GM21381 (cell line): Measurements from ENCODE around the gene MAP3K3.

Source experiments
- ATAC-seq: cut with Tn5 transposase; IDR thresholded peaks from one replicate; pipeline ENCODE4 v1.9.1; 2021; ENCODE audit warnings: mild to moderate bottlenecking, moderate library complexity; ENCODE audit not compliant: unreplicated experiment

MAP3K3 gene

DNA sequence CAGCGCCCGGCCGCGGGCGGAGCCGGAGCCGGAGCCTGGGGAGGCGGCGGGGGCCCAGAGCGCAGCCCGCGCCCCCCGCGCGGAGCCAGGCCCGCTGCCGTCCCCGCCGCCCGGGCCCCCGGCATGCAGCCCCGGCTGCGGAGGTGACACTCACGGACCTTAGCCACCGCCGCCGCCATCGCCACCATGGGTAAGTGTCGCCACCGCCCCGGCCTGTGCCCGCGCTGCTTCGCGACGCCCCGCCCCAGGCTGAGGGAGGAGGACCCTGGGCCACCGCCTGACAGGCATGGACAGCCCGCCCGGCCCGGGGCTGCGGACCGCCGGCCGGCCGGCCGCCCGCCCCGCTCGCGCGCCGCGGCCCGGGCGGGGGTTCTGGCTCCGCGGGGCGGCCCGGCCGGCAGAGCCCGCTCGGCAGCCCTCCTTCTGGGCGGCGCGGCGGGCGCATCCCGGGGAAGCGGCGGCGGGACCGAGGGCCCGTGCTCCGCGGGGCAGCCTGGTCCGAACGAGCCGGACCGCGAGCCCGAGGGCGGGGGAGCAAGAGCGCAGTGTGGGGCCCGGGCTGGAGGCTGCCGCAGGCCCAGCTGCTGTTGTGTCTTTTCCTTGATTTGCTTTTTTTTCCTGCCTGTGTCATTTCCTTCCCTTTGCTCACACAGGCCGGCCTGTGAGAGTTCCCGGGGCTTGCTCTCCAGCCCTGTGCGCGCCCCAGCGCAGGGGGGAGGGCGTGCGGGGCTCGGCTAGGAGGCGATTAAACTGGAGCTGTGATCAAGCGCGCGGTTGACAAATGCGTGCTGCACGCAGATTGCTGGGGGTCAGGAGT, 565 bp downstream of the MAP3K3 start:
- peak; percentile 27 for ATAC-seq

DNA sequence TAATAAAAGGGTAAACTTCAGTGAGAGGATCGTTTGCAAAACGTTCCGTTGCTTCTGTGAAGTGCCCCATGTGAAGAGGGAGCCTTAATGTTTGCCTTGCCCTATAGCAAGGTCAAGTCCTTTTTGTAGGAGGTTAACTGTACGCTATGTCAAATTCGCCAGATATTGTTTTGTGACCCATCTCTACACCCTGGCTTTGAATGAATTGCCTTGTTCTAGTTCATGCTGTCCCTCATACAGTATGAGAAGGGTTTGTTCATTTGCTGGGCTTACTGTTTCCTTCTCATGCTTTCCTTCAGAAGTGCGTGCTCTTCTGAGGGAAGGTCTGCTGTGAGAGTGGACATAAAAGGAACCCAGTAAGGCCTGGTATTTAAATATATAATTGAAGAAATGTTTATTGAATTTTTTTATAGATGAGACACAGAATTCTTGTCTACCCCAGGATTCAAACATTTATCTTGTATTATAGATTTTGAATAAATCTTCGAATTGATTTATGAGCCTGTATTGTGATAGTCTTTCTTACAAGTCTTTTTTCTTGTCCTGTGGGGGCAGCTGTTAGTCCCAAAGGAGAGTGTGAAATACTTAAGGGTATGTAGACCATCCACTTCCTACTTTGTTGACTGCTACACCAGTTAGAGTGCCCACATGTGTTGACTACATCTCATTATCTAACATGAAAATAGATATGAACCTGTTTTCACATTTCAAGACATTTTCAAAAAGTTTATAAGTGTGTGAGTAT, 1.7 kb downstream of the MAP3K3 start:
- no peak for ATAC-seq

DNA sequence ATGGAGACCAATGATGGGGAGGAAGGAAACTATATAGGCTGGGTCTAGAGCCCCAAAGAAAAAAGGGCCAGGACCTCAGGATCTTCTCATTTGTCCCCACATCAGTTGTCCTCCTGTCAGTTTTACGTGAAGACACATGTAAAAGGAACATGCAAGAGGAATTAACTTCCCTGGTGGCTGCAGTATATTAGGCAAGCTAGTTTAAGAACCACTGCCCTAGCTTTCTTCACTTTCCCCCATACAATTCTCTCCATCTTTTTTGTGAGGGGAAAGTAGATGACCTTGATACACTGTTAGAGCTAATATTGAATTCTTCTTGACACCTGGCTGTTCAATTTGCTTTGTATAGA, 2.3 kb downstream of the MAP3K3 start:
- no peak for ATAC-seq

DNA sequence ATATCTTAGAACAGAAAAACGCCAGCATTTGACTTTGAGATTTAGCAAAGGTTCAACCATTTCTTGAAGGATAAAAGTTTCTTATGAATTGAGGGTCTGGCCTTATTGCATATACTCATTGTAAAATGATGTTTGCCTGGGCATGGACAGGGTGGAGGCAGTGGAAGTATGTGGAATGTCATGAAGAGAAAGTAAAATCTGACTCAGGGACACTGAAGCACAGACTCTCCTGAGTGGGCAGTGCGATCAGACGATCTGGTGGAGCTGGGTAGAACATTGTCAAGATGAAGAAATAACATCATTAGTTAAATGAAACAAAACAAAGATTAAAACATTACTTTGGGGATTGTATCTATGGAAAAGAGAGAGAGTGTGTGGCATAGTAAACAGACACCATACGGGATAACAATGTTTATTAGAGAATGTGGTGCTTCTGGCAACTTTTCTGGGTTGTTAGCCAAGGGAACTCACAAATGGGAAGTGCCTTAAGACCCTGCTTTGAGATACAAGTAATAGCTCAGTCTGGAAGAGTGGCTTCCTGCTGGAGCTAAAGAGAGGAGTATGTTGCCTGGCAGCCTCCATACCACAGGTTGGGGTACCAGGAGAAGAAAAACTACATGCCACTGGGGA, 4.4 kb downstream of the MAP3K3 start:
- ATAC-seq: no peak

DNA sequence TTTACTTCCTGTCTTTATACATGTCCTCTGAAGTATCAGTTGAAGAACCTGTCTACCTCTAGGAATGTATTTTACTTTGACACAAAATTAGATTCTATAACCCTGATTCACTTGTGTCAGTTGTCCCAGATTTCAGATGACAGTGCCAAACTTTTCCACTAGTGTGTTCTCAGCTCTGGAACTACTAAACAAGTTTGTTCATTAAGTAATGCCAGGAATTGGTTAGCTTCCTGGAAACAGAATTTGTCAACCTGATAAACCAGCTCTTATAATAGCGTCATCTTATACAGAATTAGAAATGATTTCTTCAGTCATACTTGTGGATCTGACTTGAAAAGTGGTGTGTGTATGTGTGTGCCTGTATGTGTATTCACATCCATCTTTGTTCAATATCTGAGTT, 7.4 kb downstream of the MAP3K3 start:
- no peak for ATAC-seq

DNA sequence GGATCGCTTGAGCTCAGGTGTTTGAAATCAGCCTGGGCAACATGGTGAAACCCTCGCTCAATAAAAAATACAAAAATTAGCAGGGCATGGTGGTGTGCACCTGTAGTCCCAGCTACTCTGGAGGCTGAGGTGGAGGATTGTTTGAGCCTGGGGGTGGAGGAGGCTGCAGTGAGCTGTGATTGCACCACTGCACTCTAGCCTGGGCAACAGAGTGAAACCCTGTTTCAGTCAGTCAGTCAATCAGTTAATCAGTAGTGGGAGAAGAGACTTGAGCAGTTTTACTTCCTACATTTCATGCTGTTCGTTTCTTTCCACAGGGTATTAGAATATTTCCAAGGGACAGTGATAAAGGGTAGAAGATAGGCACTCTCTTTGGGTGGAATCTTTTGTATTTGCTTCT, 8.8 kb downstream of the MAP3K3 start:
- no peak for ATAC-seq

DNA sequence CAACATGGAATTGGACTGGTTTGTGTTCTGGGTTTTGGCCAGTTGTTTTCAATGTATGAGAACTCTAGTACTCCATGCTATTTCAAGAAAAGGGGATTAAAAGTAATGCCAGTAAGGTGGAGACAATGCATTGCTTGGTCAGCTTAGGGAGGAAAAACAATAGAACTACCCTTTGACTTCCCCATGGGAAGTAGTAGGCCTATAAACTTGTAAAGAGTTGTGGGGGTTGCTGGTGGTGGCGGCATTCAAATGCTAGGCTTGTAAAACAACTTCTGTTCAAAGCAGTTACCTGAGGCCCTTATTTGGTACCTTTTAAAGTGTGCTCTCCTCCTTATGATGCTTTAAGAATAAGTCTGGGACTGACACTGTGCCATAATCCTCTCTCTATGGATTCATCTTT, 9.4 kb downstream of the MAP3K3 start:
- ATAC-seq: no peak

DNA sequence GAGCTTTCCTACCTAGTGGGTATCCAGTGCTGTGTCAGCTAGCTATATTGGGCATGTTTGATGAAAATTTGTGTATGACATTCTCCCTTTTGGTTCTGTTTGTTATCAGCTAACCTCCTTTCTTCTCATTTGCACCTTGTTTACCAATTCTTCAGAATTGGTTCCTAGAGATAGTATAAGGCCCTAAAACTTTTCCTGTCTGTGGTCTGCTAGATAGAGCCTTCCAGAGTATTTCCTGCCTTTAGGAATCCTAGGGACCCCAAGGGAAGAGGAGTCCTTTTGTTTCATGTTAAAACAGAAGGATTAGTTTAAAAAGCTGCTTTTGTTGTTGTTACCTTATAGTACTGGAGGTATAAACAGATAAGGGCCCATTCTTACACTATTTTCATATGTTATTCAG, 11.5 kb downstream of the MAP3K3 start:
- no peak for ATAC-seq

DNA sequence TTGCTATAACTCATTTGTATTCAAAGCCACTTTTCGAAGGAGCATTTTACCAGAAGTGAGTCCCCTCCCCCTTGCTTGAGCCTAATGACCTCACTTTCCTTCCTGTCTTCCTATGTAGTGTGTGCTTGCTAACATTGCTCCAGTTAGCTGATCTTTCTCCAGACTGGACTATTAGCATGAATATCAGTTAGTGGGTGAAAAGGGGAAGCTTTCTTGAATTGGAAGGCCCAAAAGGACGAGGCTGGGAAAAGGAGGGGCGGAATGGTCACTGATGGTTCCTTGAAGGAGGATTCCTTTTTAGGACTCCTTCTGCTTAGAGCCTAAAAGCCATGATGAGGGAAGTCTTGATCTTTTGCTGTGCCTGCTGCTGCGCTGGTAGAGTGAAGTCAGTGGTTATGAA, 11.9 kb downstream of the MAP3K3 start:
- no peak for ATAC-seq

DNA sequence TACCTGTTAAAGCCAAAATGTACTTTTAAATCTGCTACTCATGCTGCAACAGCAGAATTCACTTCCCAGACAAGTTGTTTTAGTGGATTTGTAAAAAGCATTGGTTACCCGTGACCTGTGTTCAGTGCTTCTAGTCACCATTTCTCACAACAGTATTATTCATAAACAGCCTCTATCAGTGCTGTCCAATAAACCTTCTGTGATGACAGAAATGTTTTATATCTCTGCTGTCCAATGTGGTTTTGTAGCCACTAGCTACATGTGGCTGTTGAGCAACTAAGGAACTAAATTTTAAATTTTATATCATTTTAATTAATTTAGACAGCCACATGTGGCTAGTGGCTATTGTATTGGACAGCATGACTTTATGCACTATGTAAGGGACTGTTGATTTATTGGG, 12.6 kb downstream of the MAP3K3 start:
- no peak for ATAC-seq

DNA sequence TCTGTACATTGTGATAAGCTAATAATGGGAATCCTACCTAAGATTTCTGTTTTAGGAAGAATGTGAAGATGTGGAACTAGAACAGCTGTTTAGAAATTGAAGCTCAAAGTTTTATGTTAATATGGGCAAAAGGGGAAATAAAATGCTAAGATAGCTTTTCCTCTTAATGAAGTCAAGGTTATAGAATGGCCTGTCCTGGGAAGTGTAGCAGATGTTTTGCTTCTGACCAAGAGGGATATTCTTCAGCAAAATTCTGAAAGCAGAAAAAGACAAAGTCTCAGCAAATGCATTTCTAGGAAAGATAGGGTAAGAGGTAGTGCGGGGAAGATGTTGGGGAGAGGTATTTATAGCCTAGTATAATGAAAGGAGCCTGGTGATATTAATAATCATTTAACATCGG, 13.1 kb downstream of the MAP3K3 start:
- no peak for ATAC-seq

DNA sequence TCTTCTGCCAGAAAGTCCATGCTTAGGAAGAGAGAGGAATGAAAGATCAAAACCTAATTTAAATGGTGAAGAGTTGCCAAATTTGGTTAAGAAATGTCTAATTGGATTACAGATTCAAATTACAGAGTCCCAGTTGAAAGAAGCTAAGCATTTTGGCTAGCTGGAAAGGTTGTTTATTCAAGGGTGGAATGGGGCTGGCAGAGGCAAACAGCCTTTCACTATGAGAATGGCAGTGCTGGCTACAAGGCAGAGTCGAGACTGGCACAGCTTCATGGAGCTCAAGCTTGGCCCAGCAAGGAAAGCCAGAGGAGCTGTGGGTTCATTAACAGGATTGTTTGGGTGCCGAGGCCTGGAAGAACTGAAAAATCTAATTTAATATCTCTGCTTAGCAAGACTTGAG, 13.6 kb downstream of the MAP3K3 start:
- no peak for ATAC-seq

DNA sequence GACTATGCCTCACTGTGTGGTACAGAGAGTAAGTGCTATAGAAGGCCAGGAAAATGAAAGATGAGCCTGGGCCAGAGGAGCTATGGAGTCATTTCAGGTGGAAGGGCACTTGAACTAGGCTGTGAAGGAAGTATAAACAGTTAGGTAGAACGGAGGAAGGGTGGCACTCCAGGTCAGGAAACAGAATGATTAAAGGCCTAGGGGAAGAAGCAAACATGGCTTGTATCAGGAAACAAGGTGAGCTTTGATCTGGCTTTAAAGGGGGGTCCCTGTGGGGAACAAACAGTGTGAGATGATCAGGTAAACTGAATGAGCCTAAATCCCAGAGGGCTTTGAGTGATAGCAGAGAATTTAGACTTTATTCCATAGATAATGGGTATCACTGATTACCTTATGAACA, 16.9 kb downstream of the MAP3K3 start:
- ATAC-seq: no peak

DNA sequence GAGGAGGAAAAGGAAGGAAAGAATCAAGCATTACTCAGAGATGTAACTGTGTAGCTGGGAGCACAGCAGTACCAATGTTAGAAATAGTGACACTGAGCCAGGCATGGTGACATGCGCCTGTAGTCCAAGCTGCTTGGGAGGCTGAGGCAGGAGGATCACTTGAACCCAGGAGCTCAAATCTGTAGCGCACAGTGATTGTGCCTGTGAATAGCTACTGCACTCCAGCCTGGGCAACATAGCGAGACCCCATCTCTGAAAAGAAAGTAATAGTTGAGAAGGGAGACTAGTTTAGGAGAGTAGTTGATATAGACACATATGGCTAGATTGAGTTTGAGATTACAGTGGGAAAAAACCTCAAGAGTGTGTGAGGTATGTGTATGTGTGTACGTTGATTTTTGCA, 17.8 kb downstream of the MAP3K3 start:
- no peak for ATAC-seq

DNA sequence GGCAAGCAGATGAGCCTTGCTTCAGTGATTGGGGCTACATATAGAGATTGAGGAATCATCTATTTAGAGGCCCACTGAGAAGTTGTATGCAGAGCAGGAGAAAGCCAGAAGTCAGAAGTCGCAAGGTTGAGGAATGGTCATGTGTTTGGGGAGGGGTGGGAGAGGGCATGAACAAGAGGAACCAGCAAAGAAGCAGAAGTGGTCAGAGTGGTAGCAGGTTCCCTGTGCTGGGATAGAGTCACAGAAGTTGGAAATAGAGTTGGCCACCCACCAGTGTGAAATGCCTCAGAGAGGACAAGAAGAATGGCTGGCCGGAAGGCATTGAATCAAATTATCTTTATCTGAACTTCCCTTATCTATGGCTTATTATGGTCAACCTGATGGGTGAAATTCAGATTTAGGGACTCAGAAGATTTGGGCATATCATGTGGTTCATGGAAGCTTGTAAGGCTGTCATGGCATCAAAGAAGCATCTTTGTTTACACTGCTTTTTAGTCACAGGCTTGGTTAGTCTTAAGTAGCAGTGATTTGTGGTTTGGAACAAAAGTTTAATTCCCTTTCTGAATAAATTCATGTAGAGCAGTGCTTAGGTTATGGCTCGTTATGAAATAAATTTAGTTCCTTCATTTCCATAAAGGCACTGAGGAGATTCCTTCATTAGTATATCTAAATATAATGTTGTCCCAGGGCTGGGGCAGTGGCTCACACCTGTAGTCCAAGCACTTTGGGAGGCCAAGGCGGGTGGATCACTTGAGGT, 19.7 kb downstream of the MAP3K3 start:
- ATAC-seq: no peak

DNA sequence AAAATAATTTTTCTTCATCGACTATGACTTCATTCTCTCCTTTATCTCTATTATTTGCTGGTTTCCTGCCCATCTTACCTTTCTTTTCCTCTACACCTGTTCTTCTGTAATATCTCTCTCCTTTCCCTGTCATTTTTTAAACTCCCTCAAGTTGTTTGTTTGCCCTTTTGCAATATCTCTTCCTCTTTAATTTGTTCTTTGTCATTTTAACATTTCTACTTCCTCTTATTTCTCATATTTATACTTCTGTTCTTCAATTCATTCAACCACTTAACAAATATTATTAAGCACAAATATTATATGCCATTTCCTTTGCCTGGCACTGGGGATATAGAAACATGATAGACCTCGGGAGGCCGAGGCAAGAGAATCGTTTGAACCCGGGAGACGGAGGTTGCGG, 22.6 kb downstream of the MAP3K3 start:
- no peak for ATAC-seq

DNA sequence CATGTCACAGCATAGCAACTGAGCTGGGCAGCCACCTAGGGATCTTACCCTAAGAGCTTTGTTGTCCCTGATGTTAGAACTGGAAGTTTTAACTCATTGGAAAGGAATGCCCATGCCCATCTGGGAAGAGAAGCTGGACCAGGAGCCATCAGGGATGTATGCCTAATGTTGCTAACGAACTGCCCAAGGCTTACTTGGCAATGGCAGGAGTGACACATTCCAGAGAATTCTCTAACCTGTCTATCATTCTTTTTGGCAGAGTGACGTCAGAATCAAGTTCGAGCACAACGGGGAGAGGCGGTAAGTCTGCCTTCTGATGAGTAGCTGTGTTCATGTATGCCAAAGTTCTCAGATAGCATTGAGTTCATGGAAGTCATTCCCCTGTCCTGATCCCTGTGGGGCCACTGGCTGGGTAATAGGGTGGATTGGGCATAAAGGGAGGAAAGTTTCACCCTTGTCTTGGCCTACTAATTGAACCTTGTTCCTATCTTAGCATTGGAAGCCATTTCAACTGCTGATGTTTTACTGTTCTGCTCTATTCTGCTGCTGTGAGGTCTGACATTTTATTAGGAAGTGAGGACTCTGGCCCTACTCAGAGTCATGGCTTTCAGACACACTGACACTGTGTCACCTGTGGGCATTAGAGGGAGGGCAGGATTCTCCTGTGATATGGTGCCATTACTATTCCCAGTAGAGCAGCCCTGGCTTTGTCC, 23.7 kb downstream of the MAP3K3 start:
- peak; percentile 50 for ATAC-seq

DNA sequence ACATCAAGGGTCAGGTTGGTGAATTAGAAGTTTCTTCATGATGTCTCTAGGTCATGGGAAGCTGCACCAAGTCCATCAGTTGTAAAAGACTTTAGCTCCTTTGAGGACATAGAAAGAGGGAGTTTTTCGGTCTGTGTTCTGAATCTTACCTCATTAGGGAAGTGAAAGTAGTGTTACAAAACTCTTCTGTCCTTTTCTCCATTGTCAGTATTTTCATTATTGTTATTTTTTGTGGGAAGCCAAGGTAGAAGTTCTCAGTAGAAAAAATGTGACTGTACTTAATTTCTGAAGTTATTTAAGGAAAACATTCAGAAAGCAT, 24.2 kb downstream of the MAP3K3 start:
- peak; percentile 84 for ATAC-seq

DNA sequence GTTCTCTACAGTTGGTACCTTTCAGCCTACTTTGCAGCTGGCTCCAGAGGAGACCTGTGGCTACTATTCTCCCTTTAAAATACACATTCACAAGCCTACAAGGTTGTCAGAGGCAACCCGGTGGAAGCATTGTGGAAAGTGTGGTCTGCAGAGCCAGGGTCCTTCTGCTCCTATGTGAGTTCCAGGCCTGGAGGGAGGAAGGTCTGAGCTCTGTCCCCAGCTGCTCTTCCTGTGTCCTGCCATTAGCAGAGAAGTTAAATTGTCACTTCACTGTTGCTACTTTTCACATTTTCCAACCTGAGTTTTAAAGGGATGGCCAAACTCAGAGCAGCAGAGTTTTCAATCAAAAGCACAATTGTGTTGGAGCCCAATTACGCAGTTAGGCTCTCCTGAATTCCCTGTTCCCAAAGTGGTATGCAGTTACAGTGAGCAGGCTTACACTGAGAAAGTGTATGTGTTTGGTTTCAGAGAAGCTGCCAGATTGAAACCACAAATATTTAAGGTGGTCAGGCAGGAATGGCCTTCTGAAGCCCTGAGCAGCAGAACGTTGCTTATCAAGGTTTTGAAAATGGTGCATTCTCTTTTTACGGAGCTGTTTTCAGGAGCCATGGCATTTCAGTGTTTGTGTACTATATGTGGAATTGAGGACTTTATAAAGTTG, 25.0 kb downstream of the MAP3K3 start:
- ATAC-seq: no peak

DNA sequence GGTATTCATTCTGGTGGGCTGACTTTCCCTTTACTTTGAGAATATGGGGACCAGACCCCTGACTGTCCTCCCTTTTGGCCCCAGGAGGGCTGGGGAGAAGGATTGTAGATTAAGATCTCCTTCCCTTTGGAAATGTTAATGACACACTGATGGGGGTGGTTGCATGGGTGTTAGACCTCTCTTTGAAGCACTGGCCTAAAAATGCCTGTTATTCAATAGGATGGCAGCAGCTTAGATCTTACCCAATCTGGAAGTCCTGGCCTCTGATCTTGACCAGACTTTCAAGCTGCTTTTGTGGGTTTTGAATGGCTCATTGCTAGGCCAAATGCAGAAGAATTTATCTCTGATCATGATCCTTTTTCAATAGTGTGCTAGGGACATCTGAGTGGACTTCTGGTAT, 25.7 kb downstream of the MAP3K3 start:
- ATAC-seq: no peak
